RWPE1 (cell line): ENCODE measurements around the gene CTNNA3.

Source experiments
- CTCF ChIA-PET: fragments of 350-600 bp; sonication (Branson Sonifier 250); formaldehyde crosslinking; extraction: SDS; loops from one replicate; lab custom pipeline; 2021; lab: Yijun Ruan, JAX
- POLR2A ChIA-PET: fragments of 400-600 bp; formaldehyde crosslinking; extraction: SDS; loops from one replicate; lab custom pipeline; 2020; ENCODE audit warnings: antibody characterized with exemption; ENCODE audit not compliant: low non-redundant PET; lab: Yijun Ruan, JAX
- DNase-seq: peaks from one replicate; pipeline ENCODE4 v3.0.0; 2012; ENCODE audit warnings: low spot score
- H3K27ac ChIP-seq: fragments of 450-650 bp; 2 replicates; pipeline ENCODE4 v1.5.1; 2017
- CTCF ChIP-seq: fragments of 450-650 bp; conservative IDR thresholded peaks from 2 replicates; pipeline ENCODE4 v1.5.1; 2017; ENCODE audit warnings: low read depth, mild to moderate bottlenecking

Gene CTNNA3

GRCh38 chr10:67308912-67309311, 387.1 kb downstream of the CTNNA3 start:
- TF ChIP-seq CTCF: no peak
- POLR2A ChIA-PET: no interaction called here
- H3K27ac ChIP-seq: no peak overlapping the region
- CTCF ChIA-PET: no interaction called here
- DNase-seq: no peak

GRCh38 chr10:67306588-67307205, 389.3 kb downstream of the CTNNA3 start:
- CTCF ChIA-PET: interaction anchor here (0.6 to 1.3 kb wide), 9 partner anchors 10 to 368 kb away, joined by 3 to 7 read pairs (median 4); no protein-coding TSS in a partner anchor
- H3K27ac ChIP-seq: no peak overlapping the region
- DNase-seq: peak; percentile 42
- peak; percentile 46 for TF ChIP-seq CTCF
- POLR2A ChIA-PET: no interaction called here

- CTCF ChIA-PET: no interaction called here
- POLR2A ChIA-PET: no interaction called here
- no peak overlapping the region for H3K27ac ChIP-seq
These were observed 393.3 kb downstream of the CTNNA3 start for GRCh38 chr10:67302701-67303100.

GRCh38 chr10:67299761-67300160, 396.2 kb downstream of the CTNNA3 start:
- no peak for DNase-seq
- no peak overlapping the region for H3K27ac ChIP-seq
- no peak for TF ChIP-seq CTCF
- ChIA-PET CTCF (no interaction called here), POLR2A (no interaction called here)

More at GRCh38 chr10:67302701-67303100, 393.3 kb downstream of the CTNNA3 start:
- no peak for TF ChIP-seq CTCF
- no peak for DNase-seq

GRCh38 chr10:67297637-67298181, 398.3 kb downstream of the CTNNA3 start:
- ChIA-PET POLR2A (no interaction called here), CTCF (no interaction called here)
- DNase-seq: no peak
- TF ChIP-seq CTCF: no peak
- H3K27ac ChIP-seq: no peak overlapping the region

- no peak overlapping the region for H3K27ac ChIP-seq
- ChIA-PET POLR2A (no interaction called here), CTCF (interaction anchor here (0.6 kb wide), 1 partner anchor 9 kb away, joined by 3 read pairs; no protein-coding TSS in a partner anchor)
- no peak for DNase-seq
- no peak for TF ChIP-seq CTCF
These were observed 399.1 kb downstream of the CTNNA3 start for GRCh38 chr10:67296926-67297325.
